GM19043 (cell line): ENCODE results near the gene AUTS2.

ENCODE experiments used
- ATAC-seq: cut with Tn5 transposase; IDR thresholded peaks from one replicate; pipeline ENCODE4 v1.9.1; 2021; ENCODE audit warnings: low read depth; ENCODE audit not compliant: unreplicated experiment

The AUTS2 gene

DNA sequence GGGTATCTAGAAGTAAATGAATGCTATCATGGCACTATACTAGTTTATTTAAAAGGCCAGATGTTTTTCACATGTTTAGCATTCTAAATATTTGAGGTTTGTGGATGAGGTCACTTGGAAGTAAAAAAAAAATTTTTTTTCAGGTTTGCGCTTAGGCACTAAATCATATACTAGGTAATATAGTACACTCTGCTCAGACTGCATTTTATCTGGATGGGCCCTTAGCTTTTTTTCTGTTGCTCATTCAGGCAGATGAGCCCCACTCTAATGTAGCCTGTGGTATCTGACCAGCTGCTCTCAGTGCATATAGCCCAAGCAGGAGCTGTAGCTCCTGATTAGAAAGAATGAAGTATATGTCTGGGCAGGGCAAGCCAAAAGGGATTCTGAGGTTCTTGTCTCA lies 210.1 kb downstream of the AUTS2 start:
- no peak for ATAC-seq

DNA sequence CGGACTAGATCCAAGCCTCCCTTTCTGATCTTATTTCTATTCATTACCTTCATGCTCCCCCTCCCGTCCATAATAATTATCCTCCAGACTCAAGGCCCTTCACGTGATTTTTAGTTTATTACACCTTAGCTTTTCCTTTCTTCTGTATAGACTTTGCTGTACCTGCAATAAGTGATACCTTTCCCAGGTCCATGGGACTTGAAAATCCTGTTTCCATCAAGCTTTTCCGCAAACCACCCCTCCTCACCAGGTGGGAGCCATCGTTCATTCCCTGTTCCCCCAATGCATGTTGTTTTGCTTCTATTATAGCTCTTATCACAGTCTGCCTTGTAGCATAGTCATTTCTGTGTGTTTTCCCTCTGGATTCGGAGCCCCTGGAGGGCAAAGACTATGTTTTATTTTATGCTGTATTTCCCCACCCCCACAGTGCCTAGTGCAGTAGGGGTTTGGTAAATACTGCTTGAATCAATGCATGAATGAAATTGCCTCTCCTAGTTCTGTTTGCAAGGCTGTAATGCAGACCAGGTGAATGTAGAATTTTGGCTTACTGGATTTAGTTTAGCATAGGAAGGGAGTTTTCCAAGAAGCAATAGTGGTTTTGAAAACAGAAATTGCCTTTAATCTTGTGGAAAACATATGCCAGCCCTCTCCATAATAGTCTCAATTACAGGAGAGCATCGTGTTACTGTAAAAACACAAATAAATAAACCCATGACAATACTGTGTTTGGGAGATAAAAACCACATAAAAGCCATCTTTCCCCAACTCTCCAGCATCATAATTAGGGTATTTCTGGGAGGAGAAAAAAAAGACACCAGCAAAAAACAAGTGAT lies 213.4 kb downstream of the AUTS2 start:
- no peak for ATAC-seq

DNA sequence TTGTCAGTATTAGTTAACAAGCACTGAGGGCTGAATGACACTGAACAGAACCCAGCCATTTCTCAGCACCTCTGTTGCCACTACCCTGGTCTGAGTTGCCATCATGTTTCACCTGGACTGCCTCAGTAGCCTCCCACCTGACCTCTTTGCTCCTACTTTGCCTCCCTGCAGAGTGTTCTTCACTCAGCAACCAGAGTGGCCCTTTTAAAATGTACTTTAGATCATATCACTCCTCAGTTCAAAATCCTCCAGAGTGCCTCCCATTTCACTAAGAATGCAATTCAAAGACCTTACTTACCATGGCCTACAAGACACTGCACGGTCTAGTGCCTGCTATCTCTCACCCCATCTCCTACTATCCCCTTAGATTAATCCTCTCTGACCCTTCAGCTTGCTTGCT lies 214.5 kb downstream of the AUTS2 start:
- ATAC-seq: no peak

DNA sequence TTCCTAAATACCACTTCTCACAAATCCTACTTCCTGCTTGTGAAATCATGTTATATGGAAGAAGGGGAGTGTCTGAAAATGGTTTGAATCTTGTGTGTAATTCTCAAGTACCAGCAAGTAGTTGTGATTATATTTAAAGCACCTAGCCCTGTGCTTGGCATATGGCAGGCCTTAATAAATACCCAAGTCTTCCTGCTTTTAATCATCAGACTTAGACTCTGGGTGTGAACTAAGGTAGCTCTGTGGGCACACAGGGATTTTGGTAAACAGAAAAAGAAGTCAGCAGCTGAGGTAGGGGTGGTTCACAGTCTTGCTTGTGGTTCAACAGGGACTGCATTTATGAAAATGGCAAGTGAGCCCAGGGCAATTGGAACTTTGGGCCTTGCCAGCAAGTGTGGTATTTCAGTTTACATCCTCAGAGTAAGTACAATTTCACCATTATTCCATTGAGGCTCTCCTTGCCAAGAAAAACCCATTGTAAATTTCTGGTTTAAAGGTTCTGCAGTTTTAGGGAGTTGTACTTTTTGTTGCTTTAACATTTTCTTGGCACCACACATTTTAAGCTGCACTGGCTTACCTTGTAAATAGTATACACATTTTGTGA lies 215.5 kb downstream of the AUTS2 start:
- no peak for ATAC-seq

DNA sequence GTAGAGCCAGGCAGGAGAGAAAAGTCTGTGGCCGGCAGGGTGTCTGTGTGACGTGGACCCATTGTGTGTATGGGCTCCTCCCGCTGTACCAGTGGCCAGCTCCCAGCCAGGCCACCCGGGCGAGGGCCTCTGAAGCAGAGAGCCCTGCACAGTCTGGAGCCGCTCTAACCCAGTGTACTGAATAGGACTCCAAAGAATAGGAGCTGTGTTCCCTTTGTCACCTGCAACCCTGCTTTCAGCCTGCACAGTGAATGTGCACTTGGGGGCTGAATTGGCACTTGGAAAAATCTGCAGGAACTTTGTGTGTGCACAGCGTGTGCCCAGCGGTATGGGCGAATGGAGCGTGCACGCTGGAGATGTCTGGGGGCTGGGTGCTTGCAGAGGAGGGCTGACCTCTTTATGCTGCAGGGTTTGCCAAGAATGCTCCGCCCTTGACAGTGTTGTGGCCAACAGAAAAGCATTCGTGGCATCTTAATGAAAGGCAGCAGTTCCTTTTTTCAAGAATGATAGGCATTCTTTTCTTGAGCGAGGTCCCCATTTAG lies 216.2 kb downstream of the AUTS2 start:
- no peak for ATAC-seq

DNA sequence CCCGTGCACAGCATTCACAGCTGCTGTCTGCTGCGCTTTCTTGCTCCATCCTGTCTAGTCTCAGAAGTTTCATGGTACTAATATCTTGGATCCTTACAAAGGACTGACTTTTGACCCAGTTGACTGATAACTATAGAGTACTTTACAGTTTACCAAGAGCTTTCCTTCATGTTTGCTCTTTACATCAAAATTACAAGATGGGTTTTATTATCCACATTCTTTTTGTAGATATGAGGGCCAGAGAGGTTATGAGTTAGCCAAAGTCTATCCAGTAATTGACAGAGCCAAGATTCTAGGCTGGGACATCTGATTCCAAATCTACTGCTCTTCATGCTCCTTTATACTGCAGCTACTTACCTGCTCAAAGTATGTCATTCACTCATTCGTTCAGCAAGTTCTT lies 218.2 kb downstream of the AUTS2 start:
- no peak for ATAC-seq

DNA sequence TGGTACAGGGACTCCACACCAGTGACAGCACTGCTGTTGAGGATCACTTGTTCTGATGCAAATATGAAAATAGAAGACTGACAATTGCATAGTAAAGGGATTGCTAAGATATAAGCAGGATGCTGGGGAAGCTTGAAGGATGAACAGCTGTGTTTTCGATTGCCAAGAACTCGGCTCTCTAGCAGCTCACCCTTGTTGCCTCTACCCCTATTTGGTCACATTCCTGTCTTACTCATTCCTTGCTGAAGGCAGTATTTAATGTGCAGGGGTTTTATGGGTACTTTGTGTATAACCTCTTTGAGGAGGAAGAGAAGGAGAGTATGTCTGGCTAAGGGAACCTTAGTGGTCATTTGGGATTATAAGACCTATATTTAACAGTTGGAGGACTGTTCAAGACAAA lies 218.8 kb downstream of the AUTS2 start:
- ATAC-seq: no peak

DNA sequence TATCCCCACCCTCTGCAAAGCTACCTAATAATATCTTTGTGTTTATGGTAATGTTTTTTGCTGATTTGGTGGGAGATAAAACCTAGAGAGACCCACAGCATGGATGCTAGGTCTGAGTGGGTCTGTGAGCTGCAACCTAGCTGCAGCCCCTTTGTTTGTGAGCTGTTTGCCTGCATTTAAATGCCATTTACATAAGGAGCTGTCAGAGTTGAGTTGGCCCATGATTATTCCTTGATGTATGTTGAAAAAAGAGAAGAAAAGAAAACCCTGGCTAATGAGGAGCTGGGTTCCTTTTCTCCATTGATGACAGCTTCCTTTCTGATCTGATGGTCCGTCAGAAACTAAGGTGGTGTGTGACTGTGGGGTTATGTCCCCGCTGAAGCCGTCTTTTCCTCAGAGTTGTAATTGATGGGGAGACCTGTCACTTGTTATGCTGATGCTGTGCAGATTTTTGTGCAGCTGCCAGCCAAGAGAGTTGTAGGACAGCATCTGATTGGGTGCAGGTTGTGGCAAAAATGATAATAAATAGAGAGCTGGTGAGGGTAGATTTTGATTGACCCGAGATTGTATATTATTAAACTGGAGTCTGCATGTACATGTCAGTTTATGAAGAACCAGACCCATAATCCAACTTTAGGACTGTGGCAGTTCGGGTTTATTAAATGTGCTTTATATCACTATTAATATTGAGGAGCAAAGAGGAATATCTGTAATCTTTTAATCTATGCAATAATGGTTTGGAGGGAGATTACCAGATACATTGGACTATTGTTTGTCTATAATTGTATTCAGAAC lies 219.8 kb downstream of the AUTS2 start:
- ATAC-seq: no peak

DNA sequence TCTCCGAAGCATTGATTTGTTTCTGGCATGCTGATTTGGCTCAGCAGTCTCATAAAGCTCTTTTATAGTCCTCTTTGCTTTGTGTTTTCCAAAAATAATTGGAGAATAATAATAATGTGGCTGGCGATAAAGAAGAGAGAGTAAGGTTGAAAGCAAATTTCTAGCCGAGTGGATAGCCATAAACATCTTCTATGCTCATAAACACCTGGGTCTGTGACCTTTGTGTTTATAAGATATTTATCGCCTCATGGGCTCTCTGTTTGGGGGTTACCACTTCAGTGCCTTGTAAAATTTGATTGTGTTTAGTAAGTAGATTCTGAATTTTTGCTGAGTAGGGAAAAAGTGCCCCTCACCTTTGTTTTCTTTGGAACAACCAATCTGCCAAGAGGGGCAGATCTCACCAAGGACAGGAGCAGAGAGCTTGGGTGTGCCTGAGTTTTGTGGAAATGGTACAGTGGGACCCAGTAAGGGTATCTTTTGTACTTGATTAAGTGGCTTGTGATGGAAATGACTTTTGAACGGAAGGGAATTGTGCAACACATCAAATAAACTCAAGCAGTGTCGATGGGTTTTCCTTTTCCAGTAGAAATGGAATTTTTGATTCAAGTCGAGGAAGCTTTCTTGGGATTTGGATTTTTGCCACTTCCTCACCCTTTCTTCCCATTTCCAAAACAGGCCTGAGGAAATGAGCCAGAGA lies 220.5 kb downstream of the AUTS2 start:
- ATAC-seq: no peak

DNA sequence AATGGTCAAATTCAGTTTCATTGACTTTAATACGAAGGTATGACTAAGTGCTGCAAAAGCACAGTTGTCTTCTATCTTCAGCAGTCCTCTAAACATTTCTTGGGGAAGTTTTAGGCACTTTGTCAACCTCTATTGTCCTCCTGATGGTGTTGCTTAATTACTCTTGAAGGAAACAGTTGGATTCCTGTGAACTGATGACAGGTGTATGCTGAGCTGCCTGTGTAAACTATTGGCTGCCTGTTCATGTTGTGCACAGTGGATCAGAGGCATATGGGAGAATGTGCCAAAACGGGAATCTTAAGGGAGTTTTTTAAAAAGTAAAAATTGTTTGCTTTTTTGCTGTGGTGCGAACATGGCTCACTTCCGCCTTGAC lies 221.0 kb downstream of the AUTS2 start:
- ATAC-seq: no peak

DNA sequence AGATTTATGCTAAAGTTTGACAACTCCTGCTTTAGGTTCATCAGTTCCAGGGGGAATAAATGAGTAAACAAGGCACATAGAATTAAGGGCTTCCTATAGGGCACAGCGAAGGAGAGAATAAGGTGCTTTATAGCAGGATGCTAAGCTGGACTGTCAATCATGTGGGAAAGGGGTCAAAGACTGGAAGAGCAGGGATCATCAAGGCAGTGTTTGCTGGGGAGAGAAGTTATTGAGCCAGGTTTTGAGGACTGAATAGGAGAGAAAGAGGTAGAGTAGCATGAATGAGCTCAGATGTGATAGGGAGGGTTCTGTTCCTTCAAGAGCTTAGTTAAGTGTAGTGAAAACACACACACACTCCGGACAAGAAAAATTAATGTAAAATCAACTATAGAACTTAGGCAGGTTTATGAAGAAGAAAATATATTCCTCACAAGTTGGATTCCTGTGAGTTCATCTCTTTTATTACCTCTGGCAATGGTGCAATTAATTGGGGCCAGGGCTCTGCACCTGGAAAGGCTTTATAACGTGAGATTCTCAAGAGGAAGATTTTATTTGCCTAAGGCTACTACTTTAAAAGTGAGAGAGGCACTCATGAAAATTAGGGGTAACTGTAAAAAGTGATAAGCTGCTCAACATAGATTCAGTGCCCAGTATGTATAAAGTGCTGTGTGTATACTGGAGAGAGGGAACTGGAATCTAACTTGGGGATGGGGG lies 222.4 kb downstream of the AUTS2 start:
- ATAC-seq: no peak

DNA sequence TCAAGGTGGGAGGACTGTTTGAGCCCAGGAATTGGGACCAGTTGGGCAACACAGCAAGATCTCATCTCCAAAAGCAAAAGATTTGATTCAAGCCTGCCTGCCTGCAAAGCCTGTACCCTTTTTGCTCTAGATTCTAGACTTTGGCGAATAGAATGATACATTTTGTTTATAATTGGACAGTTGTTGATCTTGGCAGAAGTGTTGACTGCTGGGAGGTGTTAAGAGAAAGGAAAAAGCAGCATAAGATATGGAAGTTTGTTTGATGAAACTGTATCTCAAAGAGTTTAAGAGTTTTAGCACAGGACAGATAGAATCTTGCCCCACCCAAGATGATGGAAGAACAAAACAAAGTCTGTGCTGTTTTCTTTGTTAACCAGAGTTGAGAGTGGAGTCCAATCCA lies 224.1 kb downstream of the AUTS2 start:
- ATAC-seq: no peak

DNA sequence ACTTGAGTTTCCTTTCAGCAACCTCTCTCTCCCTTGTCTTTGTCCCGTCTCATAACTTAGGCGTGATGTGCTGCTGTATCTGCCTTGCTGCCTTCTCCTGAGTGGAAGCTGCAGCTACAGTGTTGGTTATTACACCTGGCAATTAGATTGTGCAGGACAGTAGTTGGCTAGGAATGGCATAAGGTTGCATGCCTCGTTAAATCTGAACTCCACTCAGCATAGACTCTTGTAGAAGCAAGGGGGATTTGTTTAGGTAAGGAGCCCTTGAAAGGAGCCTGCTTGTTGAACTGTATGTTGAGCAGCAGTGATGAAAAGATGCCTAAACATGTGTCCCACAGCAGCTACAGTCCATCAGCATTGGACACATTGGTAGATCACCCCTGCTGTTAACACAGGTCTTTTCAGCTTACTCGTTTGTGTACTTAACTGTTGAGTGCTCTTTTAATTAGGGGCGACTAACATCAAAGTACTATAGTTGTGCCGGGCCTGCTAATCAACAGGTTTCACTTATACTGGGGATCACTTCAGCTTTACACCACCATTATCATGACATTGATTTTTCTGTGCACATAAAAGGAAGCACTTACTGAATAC lies 225.0 kb downstream of the AUTS2 start:
- no peak for ATAC-seq

DNA sequence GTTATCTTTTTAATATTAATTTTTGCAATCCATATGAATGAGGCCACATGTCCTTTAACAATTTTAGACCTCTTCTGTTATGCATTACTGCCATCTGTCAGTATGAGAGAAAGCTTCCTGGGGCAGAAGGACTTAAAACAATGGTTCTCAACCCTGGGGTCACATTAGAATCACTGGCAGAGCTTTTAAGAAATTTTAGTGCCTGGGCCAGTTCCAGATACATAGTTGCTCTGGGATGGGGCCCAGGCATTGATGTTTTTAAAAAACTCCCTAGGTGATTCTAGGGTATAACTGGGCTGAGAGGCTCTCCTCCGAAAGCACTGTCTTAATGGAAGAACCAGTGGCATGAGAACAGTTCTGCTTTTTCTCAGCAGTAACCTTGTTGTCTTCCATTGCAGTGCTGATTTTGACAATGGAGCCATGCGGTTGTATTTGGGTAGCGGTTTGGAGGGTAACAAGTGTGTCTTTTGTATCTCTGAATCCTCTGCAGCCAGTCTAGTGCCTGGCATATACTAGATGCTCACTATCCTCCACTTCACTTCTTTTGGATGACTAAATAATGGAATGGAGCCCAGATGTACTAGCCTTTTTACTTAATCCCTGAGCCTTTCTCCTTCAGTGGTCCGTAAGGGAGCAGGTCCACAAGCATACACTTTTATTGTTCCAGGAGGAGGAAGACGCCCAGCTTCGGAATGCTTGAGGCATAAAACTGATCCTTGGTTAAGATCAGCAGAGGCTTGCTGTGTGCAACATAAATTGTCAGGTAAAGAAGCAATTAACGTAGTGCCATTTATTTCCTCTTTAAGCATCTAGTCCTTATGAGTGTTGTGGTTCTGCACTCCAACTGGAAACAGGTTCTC lies 227.1 kb downstream of the AUTS2 start:
- ATAC-seq: no peak

DNA sequence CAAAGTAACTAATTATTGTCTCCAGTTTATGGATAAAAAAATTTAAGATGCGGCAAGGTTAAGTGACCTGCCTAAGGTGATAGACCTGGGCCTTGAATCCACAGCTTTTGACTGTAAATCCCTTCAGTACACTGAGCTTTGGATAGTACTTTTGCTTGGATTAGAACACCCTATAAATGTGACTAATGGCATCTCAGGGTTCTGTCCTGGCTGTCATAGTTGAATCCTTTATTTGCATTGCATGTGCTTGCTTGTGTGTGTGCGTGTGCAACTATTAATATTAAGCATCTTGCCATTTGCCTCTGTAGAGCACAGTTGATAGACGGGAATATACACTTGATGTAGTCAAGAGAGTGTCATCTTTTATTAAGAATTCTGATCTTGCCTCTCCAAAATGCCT lies 228.0 kb downstream of the AUTS2 start:
- ATAC-seq: no peak

DNA sequence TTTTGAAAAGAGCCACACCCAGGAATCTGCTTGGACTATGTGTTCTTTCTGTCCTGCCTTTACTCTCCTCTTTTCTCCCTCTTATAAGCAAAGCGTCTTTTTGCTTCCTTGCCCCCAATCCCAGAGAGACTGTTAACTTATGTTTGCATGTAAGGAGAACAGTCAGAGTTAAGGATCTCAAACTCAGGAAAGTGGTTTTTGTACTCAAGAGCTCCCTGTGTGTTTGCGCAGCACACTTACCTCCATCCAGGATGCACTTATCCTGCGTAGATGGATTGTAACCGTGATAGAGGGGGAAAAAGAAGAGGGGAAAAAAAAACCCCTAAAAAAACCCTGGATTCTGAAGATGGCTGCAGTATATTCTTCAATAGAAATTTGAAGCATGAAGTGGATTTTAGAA lies 228.9 kb downstream of the AUTS2 start:
- ATAC-seq: no peak

DNA sequence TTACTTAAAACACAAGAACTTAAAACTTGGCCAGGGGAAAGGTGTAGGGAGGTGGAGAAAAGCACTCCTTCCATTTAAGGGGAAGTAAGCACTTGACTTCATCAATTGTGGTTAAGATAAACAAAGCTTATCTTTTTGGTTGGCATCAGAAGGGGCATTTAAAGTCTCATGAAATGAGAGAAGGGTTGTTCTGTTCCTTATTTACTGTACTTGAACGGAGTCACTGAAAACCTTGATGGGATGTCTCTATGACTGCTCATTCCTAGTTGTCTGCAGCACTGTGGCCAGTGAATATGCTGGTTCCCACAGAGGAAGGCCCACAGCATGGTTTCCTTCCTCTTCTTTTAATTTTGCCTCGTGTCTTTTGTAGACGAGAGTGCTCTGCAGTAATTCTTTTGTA lies 229.3 kb downstream of the AUTS2 start:
- ATAC-seq: no peak

DNA sequence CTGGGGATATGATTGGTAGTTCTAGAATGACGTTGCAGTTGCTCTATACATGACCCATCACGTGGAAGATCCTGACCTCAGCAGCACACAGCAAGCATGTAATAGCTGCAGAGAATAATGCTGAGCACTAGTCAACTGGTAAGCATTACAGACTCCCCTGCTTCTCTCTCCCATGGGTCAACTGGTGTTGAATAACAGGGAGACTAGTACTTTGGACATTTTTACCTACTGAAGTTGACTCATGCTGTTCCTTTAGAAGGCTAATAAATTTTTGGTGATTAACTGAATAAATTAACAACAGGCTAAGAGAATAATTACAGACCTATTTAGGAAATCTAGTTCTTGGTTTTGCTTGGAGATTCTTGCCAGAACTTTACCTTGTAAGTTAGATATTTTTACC lies 234.1 kb downstream of the AUTS2 start:
- ATAC-seq: no peak

DNA sequence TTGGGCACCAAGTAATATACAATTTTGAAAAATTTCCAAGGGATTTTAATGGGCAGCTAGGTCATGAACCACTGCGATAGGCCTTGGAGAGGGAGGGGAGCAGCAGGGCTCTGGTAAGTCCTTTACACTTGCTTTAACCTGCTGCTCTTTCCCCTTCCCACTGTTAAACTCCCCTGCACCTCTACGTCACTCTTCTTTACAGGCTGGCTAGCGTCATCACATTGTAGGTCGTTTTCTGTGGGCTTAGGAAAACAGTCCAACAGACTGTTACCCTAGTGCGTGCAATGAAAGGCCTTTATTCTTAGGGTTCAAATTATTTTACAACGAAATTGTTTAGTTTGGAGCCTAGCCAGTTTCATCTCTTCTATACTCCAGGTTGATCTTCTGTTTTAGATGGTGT lies 235.7 kb downstream of the AUTS2 start:
- no peak for ATAC-seq
